ENCODE measurements around the gene GNAL.

DNA sequence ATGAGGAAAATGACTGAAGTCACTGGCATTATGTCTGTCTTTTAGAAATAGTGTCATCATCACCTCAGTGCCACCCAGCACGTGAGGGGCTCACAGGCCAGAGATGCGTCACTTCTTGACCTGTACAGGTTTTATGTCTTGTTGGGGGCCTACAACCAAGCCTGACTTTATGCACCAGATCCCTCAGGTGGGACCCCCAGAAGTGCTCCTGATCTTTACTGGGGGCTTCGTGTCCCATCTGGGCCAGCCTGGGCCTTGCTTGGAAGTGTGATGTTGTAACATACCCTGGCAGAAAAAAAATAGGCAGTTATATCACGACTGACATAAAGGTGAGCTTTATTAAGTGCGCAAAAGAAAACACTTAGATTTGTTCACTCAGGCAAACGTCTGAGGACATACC is 21.5 kb upstream of the GNAL start:
- TF ChIP-seq POLR2A (IDR thresholded peaks at IDR 0.05) (no peak), CTCF (IDR thresholded peaks at IDR 0.05) (no peak)

Data from thyroid gland (tissue), 4 donors.